H9 (cell line): ENCODE data around the gene SHC1. TPM values are rescaled to one million over a fixed set of nuclear protein-coding genes. Genes with fewer than 3 reads are reported as not detected.

Experiments used
- DNase-seq: peaks from one replicate; pipeline ENCODE4 v3.0.0-alpha.2; 2017
- H2AFZ ChIP-seq: one replicate; pipeline ENCODE4 v1.6.1; 2013; ENCODE audit warnings: mild to moderate bottlenecking, low read length, control low read depth, moderate library complexity
- H2AK5ac ChIP-seq: 2 replicates; pipeline ENCODE4 v1.6.1; 2013; ENCODE audit warnings: low read length, control low read depth, mixed read lengths; ENCODE audit not compliant: insufficient read length
- H2BK120ac ChIP-seq: one replicate; pipeline ENCODE4 v1.6.1; 2013; ENCODE audit warnings: low read depth, mild to moderate bottlenecking, low read length, control low read depth, inconsistent platforms; ENCODE audit not compliant: poor library complexity, severe bottlenecking
- H2BK12ac ChIP-seq: 2 replicates; pipeline ENCODE4 v1.6.1; 2013; ENCODE audit warnings: low read length, control low read depth, mixed read lengths, low read depth; ENCODE audit not compliant: insufficient read length
- H2BK15ac ChIP-seq: 2 replicates; pipeline ENCODE4 v1.6.1; 2013; ENCODE audit warnings: low read depth, low read length, control low read depth
- H2BK20ac ChIP-seq: one replicate; pipeline ENCODE4 v1.6.1; 2013; ENCODE audit warnings: low read depth, mild to moderate bottlenecking, low read length, control low read depth, inconsistent platforms; ENCODE audit not compliant: poor library complexity, severe bottlenecking
- H2BK5ac ChIP-seq: 2 replicates; pipeline ENCODE4 v1.6.1; 2013; ENCODE audit warnings: low read length, control low read depth, mixed read lengths; ENCODE audit not compliant: insufficient read length
- H3K14ac ChIP-seq: 2 replicates; pipeline ENCODE4 v1.6.1; 2013; ENCODE audit warnings: low read length, control low read depth; ENCODE audit not compliant: insufficient read depth
- H3K18ac ChIP-seq: 2 replicates; pipeline ENCODE4 v1.6.1; 2013; ENCODE audit warnings: low read depth, mild to moderate bottlenecking, mixed read lengths, low read length, control low read depth; ENCODE audit not compliant: insufficient read length
- H3K23ac ChIP-seq: 2 replicates; pipeline ENCODE4 v1.6.1; 2013; ENCODE audit warnings: low read length, control low read depth, mixed read lengths, low read depth; ENCODE audit not compliant: insufficient read length
- H3K23me2 ChIP-seq: 2 replicates; pipeline ENCODE4 v1.6.1; 2013; ENCODE audit warnings: low read depth, mild to moderate bottlenecking, mixed read lengths, low read length, control low read depth; ENCODE audit not compliant: insufficient read length, poor library complexity, severe bottlenecking
- H3K27ac ChIP-seq: 2 replicates; pipeline ENCODE4 v1.5.1; 2013; ENCODE audit warnings: low read length, control low read depth, mixed read lengths, low read depth; ENCODE audit not compliant: insufficient read length
- H3K27me3 ChIP-seq: 2 replicates; pipeline ENCODE4 v1.6.1; 2013; ENCODE audit warnings: low read length, control low read depth, inconsistent platforms; ENCODE audit not compliant: insufficient read depth
- H3K4ac ChIP-seq: 2 replicates; pipeline ENCODE4 v1.6.1; 2013; ENCODE audit warnings: low read depth, mild to moderate bottlenecking, control low read depth, inconsistent platforms, low read length, moderate library complexity
- H3K4me1 ChIP-seq: 2 replicates; pipeline ENCODE4 v1.6.1; 2013; ENCODE audit warnings: low read length, control low read depth, inconsistent platforms; ENCODE audit not compliant: insufficient read depth
- H3K4me2 ChIP-seq: 2 replicates; pipeline ENCODE4 v1.6.1; 2013; ENCODE audit warnings: low read length, control low read depth, mixed read lengths; ENCODE audit not compliant: insufficient read length, insufficient read depth
- H3K56ac ChIP-seq: 2 replicates; pipeline ENCODE4 v1.6.1; 2013; ENCODE audit warnings: low read depth, mild to moderate bottlenecking, mixed read lengths, low read length, control low read depth; ENCODE audit not compliant: insufficient read length
- H3K79me1 ChIP-seq: 2 replicates; pipeline ENCODE4 v1.6.1; 2013; ENCODE audit warnings: low read depth, mild to moderate bottlenecking, moderate library complexity, low read length, control low read depth, inconsistent platforms; ENCODE audit not compliant: insufficient read depth, poor library complexity, severe bottlenecking
- H3K79me2 ChIP-seq: 2 replicates; pipeline ENCODE4 v1.6.1; 2013; ENCODE audit warnings: low read length, control low read depth, inconsistent platforms; ENCODE audit not compliant: insufficient read depth
- H3K9ac ChIP-seq: 2 replicates; pipeline ENCODE4 v1.6.1; 2013; ENCODE audit warnings: low read length, control low read depth, mixed read lengths; ENCODE audit not compliant: insufficient read length; ENCODE audit errors: extremely low read depth
- H3K9me3 ChIP-seq: one replicate; pipeline ENCODE4 v1.6.1; 2013; ENCODE audit warnings: low read depth, low read length, inconsistent platforms; ENCODE audit not compliant: control insufficient read depth
- H3T11ph ChIP-seq: one replicate; pipeline ENCODE4 v1.6.1; 2013; ENCODE audit warnings: mild to moderate bottlenecking, low read length, control low read depth, inconsistent platforms
- H4K20me1 ChIP-seq: one replicate; pipeline ENCODE4 v1.6.1; 2013; ENCODE audit not compliant: control insufficient read depth, insufficient read length, insufficient read depth
- H4K5ac ChIP-seq: 2 replicates; pipeline ENCODE4 v1.6.1; 2013; ENCODE audit warnings: low read depth, mild to moderate bottlenecking, mixed read lengths, low read length, control low read depth; ENCODE audit not compliant: insufficient read length
- H4K8ac ChIP-seq: replicated peaks from 2 replicates; pipeline ENCODE4 v1.6.1; 2013; ENCODE audit warnings: low read length, control low read depth, mixed read lengths, low read depth; ENCODE audit not compliant: insufficient read length
- H4K91ac ChIP-seq: 2 replicates; pipeline ENCODE4 v1.6.1; 2013; ENCODE audit warnings: low read depth, mild to moderate bottlenecking, moderate library complexity, mixed read lengths, low read length, control low read depth; ENCODE audit not compliant: insufficient read length
- H3K27ac Mint-ChIP-seq, 3 experiments: 2 replicates in 2 of 3; 3 replicates in 1 of 3; pipeline ENCODE4 v1.8.0; 2020 to 2021; ENCODE audit warnings: mixed read lengths in 3 of 3, mild to moderate bottlenecking in 1 of 3, moderate library complexity in 1 of 3
- H3K27me3 Mint-ChIP-seq: 2 replicates; pipeline ENCODE4 v1.8.0; 2021; ENCODE audit warnings: low read depth, mild to moderate bottlenecking, moderate library complexity, mixed read lengths
- H3K36me3 Mint-ChIP-seq, 3 experiments: 2 replicates in 2 of 3; 3 replicates in 1 of 3; pipeline ENCODE4 v1.8.0; 2020 to 2021; ENCODE audit warnings: low read depth in 3 of 3, mixed read lengths in 3 of 3; ENCODE audit not compliant: insufficient read depth in 1 of 3
- H3K4me1 Mint-ChIP-seq, 2 experiments: 2 replicates each; pipeline ENCODE4 v1.8.0; 2020; ENCODE audit warnings: mixed read lengths in 2 of 2
- H3K4me3 Mint-ChIP-seq, 2 experiments: 2 replicates in 1 of 2; 3 replicates in 1 of 2; pipeline ENCODE4 v1.8.0; 2020 to 2021; ENCODE audit warnings: mild to moderate bottlenecking in 2 of 2, mixed read lengths in 2 of 2, moderate library complexity in 1 of 2
- H3K9me3 Mint-ChIP-seq, 2 experiments: 2 replicates in 1 of 2; 3 replicates in 1 of 2; pipeline ENCODE4 v1.8.0; 2020; ENCODE audit warnings: mild to moderate bottlenecking in 2 of 2, mixed read lengths in 2 of 2, moderate library complexity in 1 of 2
- WGBS: extraction: QIAGEN DNeasy Blood & Tissue Kit; methylation state at CpG from one replicate; pipeline ENCODE4 v1.1.7; 2013; ENCODE audit warnings: missing lambda C conversion rate, low lambda C conversion rate, mixed read lengths; ENCODE audit not compliant: insufficient read length; ENCODE audit errors: extremely low coverage; 5-methylcytosine and 5-hydroxymethylcytosine counted together
- total RNA-seq: library from RNA; stranded (reverse); gene quantifications from 2 replicates; pipeline ENCODE4 v1.2.1, GENCODE V29; 2021
- TF ChIP-seq, protein P1 (sequence below): fragments of 200-600 bp; sonication (generic); conservative IDR thresholded peaks from 3 replicates; pipeline ENCODE4 v1.8.0; 2021; ENCODE audit warnings: antibody characterized with exemption, mild to moderate bottlenecking

The SHC1 gene
- total RNA-seq, 1 experiment from 2014 or later: 168 TPM

DNA sequence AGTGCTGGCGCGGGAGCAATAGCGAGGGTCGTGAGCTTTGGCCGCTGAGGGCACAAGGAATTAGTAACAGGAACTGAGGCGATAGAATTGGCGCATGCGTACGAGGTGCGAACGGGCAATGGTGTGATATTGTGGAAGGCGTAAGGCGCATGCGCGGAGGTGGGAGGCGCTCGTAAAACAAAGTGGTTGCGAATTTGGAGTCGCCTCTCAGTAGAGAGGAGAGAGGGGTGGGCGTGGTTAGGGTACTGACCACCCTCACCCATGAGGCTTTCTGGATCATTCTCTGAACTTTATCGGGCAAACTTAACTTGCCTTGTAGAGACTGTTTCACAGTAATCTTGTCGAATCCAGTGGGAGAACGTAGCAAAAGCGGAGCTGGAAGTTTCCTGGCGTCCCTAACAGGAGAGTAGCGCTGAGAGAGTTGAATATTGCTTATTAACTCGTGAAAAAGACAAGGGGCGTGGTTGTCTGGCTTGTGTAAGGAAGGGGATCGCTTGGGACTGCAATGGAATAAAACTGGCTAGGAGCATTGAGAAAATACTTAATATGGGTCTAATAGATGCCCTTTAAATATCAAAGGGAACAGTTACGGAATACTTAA lies 4.4 kb upstream of the SHC1 start:
- no CpG with 5 or more reads among the region's 30 CpGs for WGBS
- H2BK15ac ChIP-seq: no peak overlapping the region
- H3K27ac ChIP-seq: peak overlapping the region; percentile 49
- H3K18ac ChIP-seq: peak overlapping the region; percentile 81
- H3K23me2 ChIP-seq: peaks cover 32% of the 10 kb centered on the region
- peak overlapping the region; percentile 87 for H3K4me2 ChIP-seq
- no peak overlapping the region for H2BK5ac ChIP-seq
- Mint-ChIP-seq H3K27me3 (no peaks in the 10 kb centered on the region), H3K27ac (no peak overlapping the region), H3K4me1 (peaks cover 26 to 28% of the 10 kb centered on the region in 2 experiments), H3K36me3 (peaks cover 16 to 31% (median 26%) of the 10 kb centered on the region in 3 experiments; a peak in 6 of 7 replicates), H3K9me3 (no peaks in the 10 kb centered on the region), H3K4me3 (no peak overlapping the region)
- peak overlapping the region; percentile 15 for H3K56ac ChIP-seq
- no peak overlapping the region for H4K91ac ChIP-seq
- no peak overlapping the region for H2BK12ac ChIP-seq
- peaks cover 4% of the 10 kb centered on the region; the same call in 1 of the 2 replicates for H3K4me1 ChIP-seq
- no peak overlapping the region for H4K8ac ChIP-seq
- H3K23ac ChIP-seq: no peak overlapping the region
- H2AK5ac ChIP-seq: no peak overlapping the region
- H3K9me3 ChIP-seq: no peaks in the 10 kb centered on the region
- H3T11ph ChIP-seq: no peak overlapping the region
- peak; percentile 97 for DNase-seq
- H3K4ac ChIP-seq: no peak overlapping the region
- TF ChIP-seq, protein P1, sequence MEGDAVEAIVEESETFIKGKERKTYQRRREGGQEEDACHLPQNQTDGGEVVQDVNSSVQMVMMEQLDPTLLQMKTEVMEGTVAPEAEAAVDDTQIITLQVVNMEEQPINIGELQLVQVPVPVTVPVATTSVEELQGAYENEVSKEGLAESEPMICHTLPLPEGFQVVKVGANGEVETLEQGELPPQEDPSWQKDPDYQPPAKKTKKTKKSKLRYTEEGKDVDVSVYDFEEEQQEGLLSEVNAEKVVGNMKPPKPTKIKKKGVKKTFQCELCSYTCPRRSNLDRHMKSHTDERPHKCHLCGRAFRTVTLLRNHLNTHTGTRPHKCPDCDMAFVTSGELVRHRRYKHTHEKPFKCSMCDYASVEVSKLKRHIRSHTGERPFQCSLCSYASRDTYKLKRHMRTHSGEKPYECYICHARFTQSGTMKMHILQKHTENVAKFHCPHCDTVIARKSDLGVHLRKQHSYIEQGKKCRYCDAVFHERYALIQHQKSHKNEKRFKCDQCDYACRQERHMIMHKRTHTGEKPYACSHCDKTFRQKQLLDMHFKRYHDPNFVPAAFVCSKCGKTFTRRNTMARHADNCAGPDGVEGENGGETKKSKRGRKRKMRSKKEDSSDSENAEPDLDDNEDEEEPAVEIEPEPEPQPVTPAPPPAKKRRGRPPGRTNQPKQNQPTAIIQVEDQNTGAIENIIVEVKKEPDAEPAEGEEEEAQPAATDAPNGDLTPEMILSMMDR: no peak
- no peaks in the 10 kb centered on the region for H3K79me1 ChIP-seq
- no peak overlapping the region for H2BK20ac ChIP-seq
- H4K5ac ChIP-seq: no peak overlapping the region
- no peaks in the 10 kb centered on the region for H3K27me3 ChIP-seq
- peaks cover 28% of the 10 kb centered on the region for H3K79me2 ChIP-seq
- H2AFZ ChIP-seq: no peak overlapping the region
- H4K20me1 ChIP-seq: no peaks in the 10 kb centered on the region
- peak overlapping the region; percentile 59; the same call in 1 of the 2 replicates for H3K14ac ChIP-seq
- H3K9ac ChIP-seq: peak overlapping the region; percentile 93
- H2BK120ac ChIP-seq: no peak overlapping the region
